HG03196 (cell line): ENCODE results near the gene FRG2.
"Not testable (repeated sequence)": the region's sequence is repeated elsewhere in the genome, so short reads cannot be mapped to it uniquely, and the experiment has no call there.

Experiments
- ATAC-seq: cut with Tn5 transposase; IDR thresholded peaks from one replicate; pipeline ENCODE4 v1.9.1; 2021; ENCODE audit not compliant: unreplicated experiment

Gene FRG2

DNA sequence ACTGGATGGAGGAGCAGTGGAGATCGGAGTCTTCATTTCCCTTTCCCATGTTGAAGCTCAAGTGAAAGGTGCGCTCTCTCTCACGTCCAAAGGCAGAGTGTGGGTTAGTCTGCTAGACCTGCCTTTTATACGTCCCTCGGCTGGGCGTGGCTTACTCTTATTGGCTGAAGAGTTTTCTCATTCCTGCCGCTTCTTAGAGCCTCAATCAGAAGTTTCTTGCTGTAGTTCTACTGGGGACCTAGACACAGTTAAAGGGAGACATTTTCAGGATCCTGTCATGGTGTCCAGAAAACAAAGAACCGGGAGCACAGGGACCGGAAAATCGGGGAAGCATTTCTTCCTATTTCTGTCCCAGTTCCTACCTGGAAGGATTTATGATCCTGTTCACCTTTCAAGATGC, at the start of gene FRG2:
FRG2 (minus strand) TSS at position 101 of the 400 bp plus-strand sequence; CDS start at position 49, 52 bp downstream.
- not testable (repeated sequence) for ATAC-seq

DNA sequence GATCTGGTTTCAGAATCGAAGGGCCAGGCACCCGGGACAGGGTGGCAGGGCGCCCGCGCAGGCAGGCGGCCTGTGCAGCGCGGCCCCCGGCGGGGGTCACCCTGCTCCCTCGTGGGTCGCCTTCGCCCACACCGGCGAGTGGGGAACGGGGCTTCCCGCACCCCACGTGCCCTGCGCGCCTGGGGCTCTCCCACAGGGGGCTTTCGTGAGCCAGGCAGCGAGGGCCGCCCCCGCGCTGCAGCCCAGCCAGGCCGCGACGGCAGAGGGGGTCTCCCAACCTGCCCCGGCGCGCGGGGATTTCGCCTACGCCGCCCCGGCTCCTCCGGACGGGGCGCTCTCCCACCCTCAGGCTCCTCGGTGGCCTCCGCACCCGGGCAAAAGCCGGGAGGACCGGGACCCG, 41.3 kb upstream of the FRG2 start:
- ATAC-seq = not testable (repeated sequence)

DNA sequence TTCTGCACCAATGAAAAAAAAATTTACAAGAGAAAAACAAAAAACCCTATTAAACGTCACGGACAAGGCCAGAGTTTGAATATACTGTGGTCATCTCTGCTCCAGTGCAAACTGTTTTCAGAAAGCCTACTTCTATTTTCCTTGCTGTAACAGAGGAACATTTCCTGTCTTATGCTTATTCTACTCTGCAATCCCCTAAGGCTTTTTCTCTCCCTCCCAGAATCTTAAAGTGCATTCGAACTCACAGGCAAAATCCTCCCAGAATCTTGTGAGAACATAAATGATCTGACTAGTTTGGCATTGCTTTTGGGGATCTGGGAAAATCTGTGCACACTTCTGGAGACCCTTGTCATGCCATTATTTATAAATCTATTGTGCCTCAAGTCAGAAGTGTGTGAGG, 37.7 kb upstream of the FRG2 start:
- not testable (repeated sequence) for ATAC-seq

DNA sequence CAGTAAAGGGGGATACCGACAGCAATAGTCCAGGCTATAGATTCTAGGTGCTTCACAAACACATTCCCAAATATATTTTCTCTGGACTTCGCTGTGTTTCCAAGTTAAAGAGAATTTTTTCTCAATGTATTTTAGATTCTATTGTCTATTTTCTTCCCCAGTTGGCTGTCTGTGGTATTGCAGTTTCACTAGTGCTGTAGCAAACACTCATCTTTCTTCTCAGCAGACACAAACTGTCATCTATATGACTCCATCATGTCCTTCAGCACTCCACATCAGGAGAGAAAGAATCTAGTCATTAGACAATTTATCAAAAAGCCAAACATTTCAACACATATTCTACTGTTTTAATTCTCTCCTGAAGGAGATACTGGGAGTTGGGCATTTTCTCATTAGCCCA, 37.3 kb upstream of the FRG2 start, which contains the start of gene DBET:
DBET (plus strand) TSS at position 161 of the 400 bp plus-strand sequence.
- not testable (repeated sequence) for ATAC-seq

DNA sequence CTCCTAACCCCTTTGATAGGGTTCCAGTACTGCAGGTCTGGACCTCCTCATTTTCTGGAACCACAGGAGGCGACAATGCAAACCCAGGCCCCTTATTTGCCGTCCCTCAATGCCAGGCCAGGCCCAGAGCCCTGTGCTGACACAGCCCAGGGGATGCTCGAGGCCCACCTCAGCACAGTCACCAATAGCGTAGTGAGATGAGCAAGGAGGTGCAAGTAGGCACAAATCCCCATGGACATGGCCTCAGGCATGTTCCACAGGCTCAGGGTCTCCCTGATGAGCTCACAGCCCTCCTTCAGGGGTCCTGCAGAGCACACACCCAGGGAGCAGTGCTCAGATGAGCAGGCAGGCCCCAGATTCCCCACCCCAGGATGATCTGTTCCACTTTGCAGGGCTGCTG, 31.9 kb upstream of the FRG2 start:
- ATAC-seq = not testable (repeated sequence)

DNA sequence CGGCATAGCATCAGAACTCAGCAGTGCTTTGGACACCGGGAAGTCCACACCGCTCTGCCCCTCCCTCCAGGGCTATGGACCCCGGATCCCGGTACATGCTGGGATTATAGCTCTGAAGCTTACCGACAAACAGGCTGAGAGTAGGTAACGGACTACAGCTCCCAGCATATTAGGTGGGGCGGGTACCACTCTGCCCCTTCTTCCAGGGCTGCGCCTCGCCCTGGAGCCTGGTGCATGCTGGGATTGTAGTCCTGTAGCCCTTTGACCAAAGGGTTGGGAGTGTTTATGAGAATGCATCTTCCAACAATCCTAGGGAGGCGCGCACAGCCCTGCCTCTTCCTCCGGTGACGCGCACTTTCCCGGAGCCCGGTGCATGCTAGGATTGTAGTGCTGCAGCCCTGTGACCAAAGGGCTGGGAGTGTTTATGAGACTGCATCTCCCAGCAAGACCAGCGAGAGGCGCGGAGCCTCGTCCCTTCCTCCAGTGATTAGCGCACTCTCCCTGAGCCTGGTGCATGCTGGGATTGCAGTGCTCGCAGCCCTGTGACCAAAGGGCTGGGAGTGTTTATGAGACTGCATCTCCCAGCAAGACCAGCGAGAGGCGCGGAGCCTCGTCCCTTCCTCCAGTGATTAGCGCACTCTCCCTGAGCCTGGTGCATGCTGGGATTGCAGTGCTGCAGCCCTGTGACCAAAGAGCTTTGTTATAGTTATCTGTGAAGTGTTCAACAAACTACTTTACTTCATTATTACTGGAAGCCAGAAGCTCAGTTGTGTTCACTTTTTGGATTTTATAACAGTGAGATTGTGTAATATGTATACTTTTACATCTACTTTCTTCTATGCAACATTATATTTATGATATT, 22.6 kb upstream of the FRG2 start:
- not testable (repeated sequence) for ATAC-seq

DNA sequence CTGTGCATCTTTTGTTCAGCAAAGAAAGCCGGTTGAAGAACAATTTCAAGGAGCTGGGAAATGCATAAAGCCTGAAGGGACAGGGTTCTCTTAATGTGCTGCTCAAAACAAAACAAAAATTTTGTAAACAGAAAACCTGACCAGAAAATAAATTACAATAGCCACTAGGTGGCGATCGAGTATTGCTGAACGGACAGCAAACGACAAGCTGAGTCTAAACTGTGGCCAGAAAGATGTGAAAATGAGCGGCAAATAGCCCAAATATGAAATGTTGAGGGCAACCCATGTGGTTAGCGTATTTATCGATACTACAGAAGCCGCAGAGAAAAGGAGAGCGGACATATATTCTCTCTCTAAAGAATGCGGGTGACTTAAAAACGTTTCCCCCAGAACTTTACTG, 20.6 kb upstream of the FRG2 start:
- not testable (repeated sequence) for ATAC-seq

DNA sequence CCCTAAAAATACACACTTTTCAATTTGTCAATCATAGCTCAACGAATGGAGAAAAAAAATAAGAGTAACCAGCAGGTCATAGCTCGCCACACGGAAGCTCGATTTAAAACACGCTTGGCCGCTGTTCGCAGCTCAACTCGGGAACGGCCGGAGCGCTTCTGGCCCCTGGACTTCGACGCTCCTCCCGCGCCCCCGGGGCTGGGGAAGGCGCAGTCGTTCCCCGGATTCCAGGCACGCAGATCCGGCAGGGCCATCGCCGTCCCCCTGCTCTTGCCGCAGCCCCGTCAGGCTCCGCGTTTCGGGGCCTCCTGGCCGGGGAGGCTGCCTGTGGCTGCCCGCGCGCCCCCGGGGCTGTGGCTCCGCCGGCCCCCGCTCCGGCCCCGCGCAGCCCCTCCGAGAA, 13.8 kb upstream of the FRG2 start:
- not testable (repeated sequence) for ATAC-seq

DNA sequence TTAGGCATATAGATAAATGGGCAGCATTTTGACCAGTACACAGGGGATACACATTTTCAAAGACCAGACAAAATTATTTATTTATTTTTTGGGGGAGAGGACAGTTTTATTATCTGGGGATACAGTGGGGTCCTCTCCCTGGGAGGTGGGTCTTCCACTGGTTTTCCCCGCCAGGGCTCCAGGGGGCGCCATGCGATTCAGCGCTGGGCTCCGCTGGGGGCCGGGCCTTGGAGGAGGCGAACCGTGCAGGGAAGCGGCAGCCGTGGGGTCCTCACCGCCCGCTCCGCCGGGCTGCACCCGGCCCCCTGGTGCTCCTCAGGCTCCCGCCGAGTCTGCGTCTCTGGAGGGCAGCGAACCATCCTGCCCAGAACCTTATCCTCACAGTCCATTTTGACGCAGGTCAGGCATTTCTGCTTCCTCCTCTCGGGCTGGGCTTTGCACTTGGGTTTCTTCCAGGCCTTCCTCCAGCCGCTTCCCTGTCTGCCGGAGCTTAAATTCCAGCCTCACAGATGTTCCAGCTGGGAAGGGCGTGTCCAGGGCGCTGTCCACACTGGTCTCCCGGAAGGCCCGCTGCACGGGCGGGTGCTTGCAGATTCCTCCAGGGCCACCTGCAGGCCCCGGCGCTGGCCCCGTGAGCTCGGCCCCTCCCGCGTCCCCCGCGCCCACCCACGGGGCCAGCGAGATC, 10.8 kb upstream of the FRG2 start:
- not testable (repeated sequence) for ATAC-seq

DNA sequence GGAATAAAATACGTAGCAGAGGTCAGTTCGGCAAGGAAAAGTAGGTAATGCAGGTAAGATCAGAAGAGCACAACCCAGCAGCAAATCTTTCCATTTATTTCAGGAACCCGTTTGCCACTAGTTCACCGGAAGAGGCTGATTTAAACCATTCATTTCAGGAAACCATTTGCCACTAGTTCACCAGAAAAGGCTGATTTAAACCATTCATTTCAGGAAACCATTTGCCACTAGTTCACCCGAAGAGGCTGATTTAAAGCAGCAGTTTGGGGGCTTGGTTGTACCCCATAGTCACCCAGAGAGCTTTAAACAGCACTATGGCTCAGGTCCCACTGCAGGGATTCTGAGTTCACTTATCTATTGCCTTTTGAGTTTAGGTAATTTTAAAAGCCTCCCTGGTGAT, 4.2 kb upstream of the FRG2 start:
- ATAC-seq = not testable (repeated sequence)

DNA sequence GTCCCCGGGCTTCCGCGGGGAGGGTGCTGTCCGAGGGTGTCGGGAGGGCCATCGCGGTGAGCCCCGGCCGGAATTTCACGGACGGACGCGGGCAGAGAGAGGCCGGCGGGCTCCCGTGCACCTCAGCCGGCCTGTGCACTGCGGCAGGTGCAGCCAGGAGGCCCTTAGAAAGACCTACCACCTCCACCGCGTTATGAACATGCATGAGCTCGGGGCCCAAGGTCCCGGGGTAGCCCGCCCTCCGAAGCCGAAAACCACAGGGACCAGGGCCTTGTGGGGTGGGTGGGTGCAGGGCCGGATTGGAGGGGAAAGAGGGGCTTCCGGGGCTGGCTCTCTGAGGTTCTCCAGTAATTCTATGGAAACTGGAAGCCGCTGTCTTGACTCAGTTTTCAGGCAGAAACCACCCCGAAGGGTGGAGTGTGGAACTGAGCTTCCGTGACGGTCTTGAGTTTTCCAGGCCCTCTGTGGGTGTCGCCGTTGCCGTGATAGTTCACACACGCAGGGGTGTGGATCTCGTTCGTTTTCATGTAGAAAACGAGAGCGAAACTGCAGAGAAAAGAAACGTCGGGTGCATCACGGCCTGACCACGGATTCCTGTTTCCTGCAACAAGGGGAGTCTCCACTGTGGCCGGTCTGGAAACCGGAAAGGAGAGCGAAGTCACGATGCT, 4.3 kb downstream of the FRG2 start:
- peak; percentile 45 for ATAC-seq

DNA sequence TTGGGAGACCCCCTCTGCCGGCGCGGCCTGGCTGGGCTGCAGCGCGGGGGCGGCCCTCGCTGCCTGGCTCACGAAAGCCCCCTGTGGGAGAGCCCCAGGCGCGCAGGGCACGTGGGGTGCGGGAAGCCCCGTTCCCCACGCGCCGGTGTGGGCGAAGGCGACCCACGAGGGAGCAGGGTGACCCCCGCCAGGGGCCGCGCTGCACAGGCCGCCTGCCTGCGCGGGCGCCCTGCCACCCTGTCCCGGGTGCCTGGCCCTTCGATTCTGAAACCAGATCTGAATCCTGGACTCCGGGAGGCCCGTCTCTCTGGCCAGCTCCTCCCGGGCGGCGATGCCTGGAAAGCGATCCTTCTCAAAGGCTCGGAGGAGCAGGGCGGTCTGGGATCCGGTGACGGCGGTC, 5.1 kb downstream of the FRG2 start:
- ATAC-seq = not testable (repeated sequence)

DNA sequence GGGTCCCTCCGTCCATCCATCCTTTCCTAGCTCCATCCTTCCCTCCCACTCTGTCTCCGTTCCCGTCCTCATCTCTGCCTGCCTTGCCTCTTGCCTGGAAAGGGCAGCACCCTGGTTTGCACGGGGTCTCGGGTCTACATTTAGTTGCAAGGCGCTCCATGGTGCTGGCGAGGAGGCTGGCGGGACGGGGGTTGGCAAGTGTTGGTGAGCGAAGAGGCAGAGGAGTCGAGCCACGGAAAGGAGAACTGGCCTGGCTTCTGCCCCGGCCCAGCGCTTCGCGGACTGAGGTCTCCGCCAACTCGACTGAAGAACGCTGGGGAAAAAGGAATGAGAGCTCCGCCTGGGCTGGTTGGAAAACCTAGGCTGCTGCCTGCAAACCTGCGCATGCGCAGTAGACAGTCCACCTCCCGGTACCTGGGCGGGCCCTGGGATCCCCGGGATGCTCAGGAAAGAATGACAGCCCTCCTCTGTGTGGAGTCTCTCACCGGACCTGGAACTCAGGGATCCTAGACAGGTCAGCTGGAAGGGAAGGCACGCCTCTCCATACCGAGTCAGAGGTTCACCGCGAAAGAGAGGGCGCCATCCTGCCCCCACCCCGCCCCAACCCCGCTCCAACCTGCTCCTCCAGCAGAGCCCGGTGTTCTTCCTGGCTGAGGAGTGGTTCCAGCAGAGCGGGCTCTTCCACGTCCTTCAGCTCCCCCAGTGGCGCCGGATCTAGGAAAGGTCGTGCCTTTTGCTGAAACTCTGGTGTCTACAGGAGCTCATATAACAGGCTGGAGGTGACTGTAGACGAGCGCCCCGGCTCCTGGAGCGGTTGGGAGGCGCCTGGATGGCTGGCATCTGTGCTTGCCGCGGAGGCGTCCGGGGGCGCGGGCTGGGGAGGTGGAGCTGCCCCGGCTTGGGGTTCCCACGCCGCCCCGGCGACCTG, 6.0 kb downstream of the FRG2 start:
- ATAC-seq = no peak

DNA sequence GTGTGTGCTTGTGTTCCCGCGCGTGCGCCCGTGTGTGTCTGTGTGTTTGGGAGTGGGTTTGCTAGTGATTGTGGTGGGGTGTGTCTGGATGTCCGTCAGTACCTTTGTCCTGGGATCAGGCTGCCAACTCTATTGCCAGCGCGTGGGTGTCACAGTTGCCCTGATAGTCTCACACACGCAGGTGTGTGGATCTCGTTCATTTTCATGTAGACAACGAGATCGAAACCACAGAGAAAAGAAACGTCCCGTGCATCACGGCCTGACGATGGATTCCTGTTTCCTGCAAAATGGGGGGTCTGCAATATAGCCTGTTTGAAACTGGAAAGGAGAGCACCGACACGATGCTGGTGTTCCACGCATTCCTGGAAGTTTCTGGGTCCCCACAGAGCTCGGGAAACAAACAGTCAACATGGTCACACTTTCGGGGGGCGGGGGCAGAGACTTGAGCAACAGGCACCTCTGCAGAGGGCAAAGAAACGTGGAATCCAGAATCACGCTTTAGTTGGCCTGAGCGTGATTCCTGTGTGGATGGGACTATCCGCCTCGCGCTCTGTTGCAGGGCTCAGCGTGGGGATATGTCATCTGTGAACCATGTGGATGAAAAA, 7.1 kb downstream of the FRG2 start:
- ATAC-seq = not testable (repeated sequence)

DNA sequence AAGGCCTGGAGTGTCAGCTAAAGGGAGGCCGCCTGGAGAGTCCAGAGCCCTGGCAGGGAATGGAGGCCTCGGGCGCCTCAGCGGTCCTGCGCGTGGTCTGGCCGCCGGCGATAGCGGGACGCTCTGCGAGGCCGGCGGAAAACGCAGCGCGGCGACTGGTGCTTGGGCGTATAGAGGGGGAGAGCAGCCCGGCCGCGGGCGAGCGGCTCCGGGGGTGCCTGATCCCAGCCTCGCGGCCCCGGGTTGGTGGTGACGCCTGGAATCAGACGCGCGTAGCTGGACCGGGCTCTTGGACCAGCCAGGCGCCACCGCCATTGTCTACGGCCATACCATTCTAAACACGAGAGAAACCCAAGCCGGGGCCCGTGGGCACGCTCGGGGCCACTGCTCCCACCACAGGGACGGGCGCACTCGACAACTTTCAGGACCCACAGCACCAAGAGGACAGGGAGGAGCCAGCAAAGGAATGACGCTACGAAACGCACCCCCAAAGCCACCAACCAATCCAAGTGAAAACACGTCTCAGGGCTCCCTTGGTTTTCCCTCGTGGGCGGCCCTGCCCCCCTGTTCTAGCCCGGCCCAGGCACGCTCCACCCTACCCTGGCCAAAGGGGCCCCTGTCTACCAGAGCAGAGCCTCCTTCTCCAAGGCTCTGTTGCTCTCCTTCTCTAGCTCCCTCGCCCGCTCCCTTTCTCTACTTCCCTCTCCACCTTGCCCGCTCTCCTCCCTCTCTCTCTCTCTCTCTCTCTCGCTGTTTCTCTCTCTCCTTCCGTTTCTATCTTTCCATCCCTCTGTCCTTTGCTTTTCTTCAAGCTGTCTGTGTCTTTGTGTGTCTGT, 7.8 kb downstream of the FRG2 start:
- no peak for ATAC-seq

DNA sequence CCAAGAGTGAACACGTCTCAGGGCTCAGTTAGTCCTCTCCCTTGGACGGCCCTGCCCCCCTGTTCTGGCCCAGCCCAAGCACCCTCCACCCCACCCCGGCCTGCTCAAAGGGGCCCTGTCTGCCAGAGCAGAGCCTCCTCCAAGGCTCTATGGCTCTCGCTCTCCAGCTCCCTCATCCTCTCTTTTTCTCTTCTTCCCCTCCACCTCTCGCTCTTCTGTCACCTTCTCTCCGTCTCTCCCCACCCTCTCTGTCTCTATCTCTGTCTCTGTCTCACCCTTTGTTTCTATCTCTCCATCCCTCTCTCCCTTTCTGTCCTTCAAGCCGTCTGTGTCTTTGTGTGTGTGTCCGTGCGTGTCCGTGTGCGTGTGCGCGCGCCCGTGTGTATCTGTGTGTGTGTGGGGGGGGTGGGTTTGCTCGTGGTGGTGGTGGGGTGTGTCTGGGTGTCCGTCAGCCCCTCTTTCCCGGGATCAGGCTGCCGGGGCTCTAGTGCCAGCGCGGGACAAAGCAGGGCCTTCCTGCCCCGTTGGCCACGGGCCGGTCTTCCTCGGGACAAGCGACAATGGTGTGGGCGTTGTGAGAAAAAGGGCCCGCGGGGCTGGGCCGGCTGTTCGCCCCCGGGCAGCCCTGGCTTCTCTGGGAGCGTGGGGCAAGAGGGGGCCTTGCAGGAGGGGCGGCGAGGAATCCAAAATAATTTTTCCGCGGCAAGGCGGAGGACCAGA, 8.7 kb downstream of the FRG2 start:
- no peak for ATAC-seq

DNA sequence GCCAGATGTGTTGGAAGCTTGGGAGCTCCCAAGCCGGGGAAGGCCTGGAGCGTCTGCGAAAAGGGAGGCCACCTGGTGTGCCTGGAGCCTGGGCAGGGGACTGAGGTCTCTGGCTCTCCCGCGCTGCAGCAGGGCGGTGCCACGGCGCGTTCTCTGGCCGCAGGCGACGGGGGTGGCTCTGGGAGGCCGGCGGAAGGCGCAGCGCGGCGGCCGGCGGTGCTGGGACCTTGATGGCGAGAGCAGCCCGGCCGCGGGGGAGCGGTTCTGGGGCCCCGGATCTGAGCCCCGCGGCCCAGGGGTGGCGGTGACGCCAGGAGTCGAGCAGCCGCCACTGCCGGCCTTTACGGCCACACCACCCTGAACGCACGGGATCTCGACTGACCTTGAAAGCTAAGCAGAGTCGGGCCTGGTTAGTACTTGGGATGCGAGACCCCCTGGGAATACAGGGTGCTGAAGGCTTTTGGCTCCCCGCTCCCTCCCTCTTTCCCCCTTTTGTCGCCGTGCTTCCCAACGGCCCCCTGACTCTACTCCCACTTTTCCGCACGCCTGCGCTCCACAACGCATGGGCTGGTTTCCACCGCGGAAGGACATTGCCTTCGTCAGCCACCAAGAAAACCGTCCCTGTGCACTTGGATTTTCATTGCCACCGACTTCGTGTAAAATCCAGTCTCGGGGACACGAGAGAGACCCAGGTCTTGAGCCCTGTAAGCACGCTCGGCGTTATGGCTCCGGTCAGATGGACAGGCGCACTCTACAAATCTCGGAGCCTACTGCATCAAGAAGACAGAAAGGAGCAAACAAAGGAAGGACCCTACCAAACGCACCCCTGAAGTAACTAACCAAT, 9.5 kb downstream of the FRG2 start:
- no peak for ATAC-seq
